NB4 (cell line): Measurements from ENCODE around the gene MYADML2.

ENCODE experiments used
- DNase-seq: peaks from one replicate; pipeline ENCODE4 v3.0.0; 2010; ENCODE audit warnings: low read depth
- H3K4me3 ChIP-seq: one replicate; pipeline ENCODE4 v1.5.1; 2011; ENCODE audit warnings: mild to moderate bottlenecking, low read depth, low read length, moderate library complexity
- CTCF ChIP-seq: IDR thresholded peaks from one replicate; pipeline ENCODE4 v1.5.1; 2012; ENCODE audit warnings: low read depth, low read length
- MAX ChIP-seq: IDR thresholded peaks from 2 replicates; pipeline ENCODE4 v1.6.1; 2011; ENCODE audit warnings: low read depth, low read length
- MYC ChIP-seq: IDR thresholded peaks from 2 replicates; pipeline ENCODE4 v1.6.1; 2011; ENCODE audit warnings: low read depth, low read length
- POLR2A ChIP-seq: IDR thresholded peaks from 2 replicates; pipeline ENCODE4 v1.6.1; 2011; ENCODE audit warnings: mild to moderate bottlenecking; ENCODE audit not compliant: insufficient read length; ENCODE audit errors: extremely low read depth

Gene MYADML2

GRCh38 chr17:81914103-81914850, 32.8 kb downstream of the MYADML2 start:
- TF ChIP-seq MAX: no peak
- TF ChIP-seq POLR2A: no peak
- no peak for DNase-seq
- H3K4me3 ChIP-seq: no peak overlapping the region

- TF ChIP-seq MYC (no peak), MAX (no peak), POLR2A (no peak), CTCF (no peak)
- H3K4me3 ChIP-seq: no peak overlapping the region
- no peak for DNase-seq
These were observed 33.5 kb downstream of the MYADML2 start for GRCh38 chr17:81913394-81914102.

GRCh38 chr17:81912441-81913309, 34.4 kb downstream of the MYADML2 start:
- no peak for DNase-seq
- H3K4me3 ChIP-seq: no peak overlapping the region
- TF ChIP-seq MYC (no peak), CTCF (no peak), POLR2A (no peak), MAX (no peak)

- no peak for DNase-seq
- H3K4me3 ChIP-seq: no peak overlapping the region
- no peak for TF ChIP-seq POLR2A
- TF ChIP-seq CTCF: no peak
- no peak for TF ChIP-seq MAX
- no peak for TF ChIP-seq MYC
These were observed 35.1 kb downstream of the MYADML2 start for GRCh38 chr17:81911969-81912368.

- TF ChIP-seq POLR2A (peak; percentile 35), MAX (0 out of 2 replicates have a peak, but pooled peaks have one; percentile 24), CTCF (no peak), MYC (no peak)
- peak within 1 kb of the TSS; percentile 77 for H3K4me3 ChIP-seq
- DNase-seq: peak; percentile 85
These were observed 35.6 kb downstream of the MYADML2 start, which contains the start of gene PCYT2 for GRCh38 chr17:81911277-81911961. TSS of gene PCYT2 (minus strand) at chr17:81911399. CDS start at chr17:81911355, 44 bp downstream.
